ENCODE results near the gene ALDH3B1.

The ALDH3B1 gene

GRCh38 chr11:68057807-68058206 is 47.7 kb downstream of the ALDH3B1 start:
- Histone ChIP-seq H3K9me3 (ENCODE audit: insufficient read depth, low read depth, low read length) (no peaks in the 10 kb centered on the region), H2AFZ (ENCODE audit: low read length) (no peak overlapping the region), H3K36me3 (ENCODE audit: insufficient read depth, low read length) (peaks cover 34% of the 10 kb centered on the region; the same call in 1 of the 2 replicates), H4K20me1 (ENCODE audit: insufficient read depth, low read length, poor library complexity, severe bottlenecking) (no peaks in the 10 kb centered on the region), H3K79me2 (ENCODE audit: insufficient read depth, low read length) (no peaks in the 10 kb centered on the region), H3K9me2 (replicated peaks; ENCODE audit: low read depth, low read length) (no peaks in the 10 kb centered on the region), H3K4me3 (ENCODE audit: low read length, poor library complexity, severe bottlenecking) (no peak overlapping the region), H3F3A (ENCODE audit: low read depth) (no peaks in the 10 kb centered on the region), H3K4me1 (ENCODE audit: insufficient read depth, low read length, poor library complexity, severe bottlenecking) (no peaks in the 10 kb centered on the region), H3K4me2 (ENCODE audit: low read depth, low read length, poor library complexity, severe bottlenecking) (no peak overlapping the region), H3K27me3 (ENCODE audit: insufficient read depth, low read length, poor library complexity, severe bottlenecking) (no peaks in the 10 kb centered on the region), H3K9ac (ENCODE audit: low read depth, low read length, poor library complexity, severe bottlenecking) (no peak overlapping the region)
- no peak for TF ChIP-seq EZH2phosphoT487 (IDR thresholded peaks at IDR 0.05; ENCODE audit: borderline replicate concordance)
- TF ChIP-seq, protein P1, sequence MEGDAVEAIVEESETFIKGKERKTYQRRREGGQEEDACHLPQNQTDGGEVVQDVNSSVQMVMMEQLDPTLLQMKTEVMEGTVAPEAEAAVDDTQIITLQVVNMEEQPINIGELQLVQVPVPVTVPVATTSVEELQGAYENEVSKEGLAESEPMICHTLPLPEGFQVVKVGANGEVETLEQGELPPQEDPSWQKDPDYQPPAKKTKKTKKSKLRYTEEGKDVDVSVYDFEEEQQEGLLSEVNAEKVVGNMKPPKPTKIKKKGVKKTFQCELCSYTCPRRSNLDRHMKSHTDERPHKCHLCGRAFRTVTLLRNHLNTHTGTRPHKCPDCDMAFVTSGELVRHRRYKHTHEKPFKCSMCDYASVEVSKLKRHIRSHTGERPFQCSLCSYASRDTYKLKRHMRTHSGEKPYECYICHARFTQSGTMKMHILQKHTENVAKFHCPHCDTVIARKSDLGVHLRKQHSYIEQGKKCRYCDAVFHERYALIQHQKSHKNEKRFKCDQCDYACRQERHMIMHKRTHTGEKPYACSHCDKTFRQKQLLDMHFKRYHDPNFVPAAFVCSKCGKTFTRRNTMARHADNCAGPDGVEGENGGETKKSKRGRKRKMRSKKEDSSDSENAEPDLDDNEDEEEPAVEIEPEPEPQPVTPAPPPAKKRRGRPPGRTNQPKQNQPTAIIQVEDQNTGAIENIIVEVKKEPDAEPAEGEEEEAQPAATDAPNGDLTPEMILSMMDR (conservative IDR thresholded peaks at IDR 0.05; ENCODE audit: low read length): no peak

GRCh38 chr11:68061508-68061907 is 51.4 kb downstream of the ALDH3B1 start:
- H3K36me3 ChIP-seq (ENCODE audit: insufficient read depth, low read length): peaks cover 70% of the 10 kb centered on the region; the same call in 1 of the 2 replicates
- no peak overlapping the region for H2AFZ ChIP-seq (ENCODE audit: low read length)
- H3K9ac ChIP-seq (ENCODE audit: low read depth, low read length, poor library complexity, severe bottlenecking): no peak overlapping the region
- no peaks in the 10 kb centered on the region for H3K4me1 ChIP-seq (ENCODE audit: insufficient read depth, low read length, poor library complexity, severe bottlenecking)
- H3K9me2 ChIP-seq (replicated peaks; ENCODE audit: low read depth, low read length): no peaks in the 10 kb centered on the region
- H3K79me2 ChIP-seq (ENCODE audit: insufficient read depth, low read length): no peaks in the 10 kb centered on the region
- no peaks in the 10 kb centered on the region for H4K20me1 ChIP-seq (ENCODE audit: insufficient read depth, low read length, poor library complexity, severe bottlenecking)
- no peaks in the 10 kb centered on the region for H3F3A ChIP-seq (ENCODE audit: low read depth)
- TF ChIP-seq EZH2phosphoT487 (IDR thresholded peaks at IDR 0.05; ENCODE audit: borderline replicate concordance): no peak
- TF ChIP-seq, protein P1 (conservative IDR thresholded peaks at IDR 0.05; ENCODE audit: low read length): no peak
- no peaks in the 10 kb centered on the region for H3K27me3 ChIP-seq (ENCODE audit: insufficient read depth, low read length, poor library complexity, severe bottlenecking)
- no peaks in the 10 kb centered on the region for H3K9me3 ChIP-seq (ENCODE audit: insufficient read depth, low read depth, low read length)
- H3K4me2 ChIP-seq (ENCODE audit: low read depth, low read length, poor library complexity, severe bottlenecking): no peak overlapping the region
- H3K4me3 ChIP-seq (ENCODE audit: low read length, poor library complexity, severe bottlenecking): no peak overlapping the region

GRCh38 chr11:68064926-68065325 is 54.8 kb downstream of the ALDH3B1 start:
- Histone ChIP-seq H3K79me2 (ENCODE audit: insufficient read depth, low read length) (no peaks in the 10 kb centered on the region), H4K20me1 (ENCODE audit: insufficient read depth, low read length, poor library complexity, severe bottlenecking) (no peaks in the 10 kb centered on the region), H3K4me2 (ENCODE audit: low read depth, low read length, poor library complexity, severe bottlenecking) (no peak overlapping the region), H3K4me1 (ENCODE audit: insufficient read depth, low read length, poor library complexity, severe bottlenecking) (no peaks in the 10 kb centered on the region), H3K4me3 (ENCODE audit: low read length, poor library complexity, severe bottlenecking) (no peak overlapping the region), H3K9ac (ENCODE audit: low read depth, low read length, poor library complexity, severe bottlenecking) (no peak overlapping the region), H3K9me3 (ENCODE audit: insufficient read depth, low read depth, low read length) (no peaks in the 10 kb centered on the region), H3K27me3 (ENCODE audit: insufficient read depth, low read length, poor library complexity, severe bottlenecking) (no peaks in the 10 kb centered on the region), H2AFZ (ENCODE audit: low read length) (no peak overlapping the region), H3K9me2 (replicated peaks; ENCODE audit: low read depth, low read length) (no peaks in the 10 kb centered on the region), H3K36me3 (ENCODE audit: insufficient read depth, low read length) (peaks cover 92% of the 10 kb centered on the region; the same call in 1 of the 2 replicates), H3F3A (ENCODE audit: low read depth) (no peaks in the 10 kb centered on the region)
- TF ChIP-seq EZH2phosphoT487 (IDR thresholded peaks at IDR 0.05; ENCODE audit: borderline replicate concordance): no peak
- TF ChIP-seq, protein P1 (conservative IDR thresholded peaks at IDR 0.05; ENCODE audit: low read length): no peak
